ENCODE measurements around the gene AQP10.
"Not testable (repeated sequence)": the region's sequence is repeated elsewhere in the genome, so short reads cannot be mapped to it uniquely, and the experiment has no call there.

The AQP10 gene

GRCh38 chr1:154329152-154329521 is 8.2 kb downstream of the AQP10 start:
- Mint-ChIP-seq H3K4me3 (peak overlapping the region; percentile 63), H3K4me1 (peaks cover 55% of the 10 kb centered on the region), H3K27me3 (no peaks in the 10 kb centered on the region), H3K9me3 (no peaks in the 10 kb centered on the region), H3K27ac (no peak overlapping the region), H3K36me3 (peaks cover 23% of the 10 kb centered on the region)
- no peak for ATAC-seq

- peaks cover 52% of the 10 kb centered on the region for H3K4me1 Mint-ChIP-seq
- no peak overlapping the region for H3K27ac Mint-ChIP-seq
These were observed 8.7 kb downstream of the AQP10 start for GRCh38 chr1:154329551-154330131.

GRCh38 chr1:154330669-154331068 is 9.8 kb downstream of the AQP10 start:
- Mint-ChIP-seq H3K36me3 (peaks cover 34% of the 10 kb centered on the region), H3K4me1 (peaks cover 57% of the 10 kb centered on the region), H3K27me3 (no peaks in the 10 kb centered on the region), H3K9me3 (no peaks in the 10 kb centered on the region), H3K27ac (no peak overlapping the region), H3K4me3 (no peak overlapping the region)
- no peak for ATAC-seq

More at GRCh38 chr1:154329551-154330131, 8.7 kb downstream of the AQP10 start:
- Mint-ChIP-seq H3K27me3 (no peaks in the 10 kb centered on the region), H3K4me3 (peak overlapping the region; percentile 63), H3K9me3 (no peaks in the 10 kb centered on the region), H3K36me3 (peaks cover 28% of the 10 kb centered on the region)
- ATAC-seq, result no peak

- Mint-ChIP-seq H3K27ac (no peak overlapping the region), H3K36me3 (peaks cover 49% of the 10 kb centered on the region), H3K4me1 (peaks cover 24% of the 10 kb centered on the region), H3K27me3 (no peaks in the 10 kb centered on the region), H3K4me3 (no peak overlapping the region), H3K9me3 (no peaks in the 10 kb centered on the region)
- ATAC-seq, result no peak
These were observed 13.5 kb downstream of the AQP10 start for GRCh38 chr1:154334079-154335024.

- Mint-ChIP-seq H3K4me3 (no peak overlapping the region), H3K9me3 (no peaks in the 10 kb centered on the region), H3K27ac (no peak overlapping the region), H3K27me3 (no peaks in the 10 kb centered on the region), H3K36me3 (peaks cover 55% of the 10 kb centered on the region), H3K4me1 (peaks cover 16% of the 10 kb centered on the region)
- ATAC-seq, result peak; percentile 95
These were observed 14.3 kb downstream of the AQP10 start for GRCh38 chr1:154335025-154335714.

GRCh38 chr1:154337253-154337894 is 16.5 kb downstream of the AQP10 start:
- Mint-ChIP-seq H3K36me3 (peaks cover 69% of the 10 kb centered on the region), H3K4me3 (no peak overlapping the region), H3K27ac (no peak overlapping the region), H3K4me1 (peaks cover 11% of the 10 kb centered on the region), H3K27me3 (no peaks in the 10 kb centered on the region), H3K9me3 (no peaks in the 10 kb centered on the region)
- ATAC-seq, result no peak

GRCh38 chr1:154338875-154339274 is 18.0 kb downstream of the AQP10 start:
- Mint-ChIP-seq H3K4me1 (peaks cover 21% of the 10 kb centered on the region), H3K4me3 (no peak overlapping the region), H3K9me3 (no peaks in the 10 kb centered on the region), H3K36me3 (peaks cover 72% of the 10 kb centered on the region), H3K27ac (no peak overlapping the region), H3K27me3 (no peaks in the 10 kb centered on the region)
- ATAC-seq, result no peak

- not testable (repeated sequence) for ATAC-seq, H3K4me3 Mint-ChIP-seq, H3K27me3 Mint-ChIP-seq, H3K9me3 Mint-ChIP-seq, H3K27ac Mint-ChIP-seq
- peaks cover 82% of the 10 kb centered on the region for H3K36me3 Mint-ChIP-seq
- H3K4me1 Mint-ChIP-seq, result peaks cover 19% of the 10 kb centered on the region
These were observed 20.5 kb downstream of the AQP10 start for GRCh38 chr1:154341366-154341765.

- H3K4me1 Mint-ChIP-seq, result peaks cover 19% of the 10 kb centered on the region
- no peaks in the 10 kb centered on the region for H3K9me3 Mint-ChIP-seq
- H3K36me3 Mint-ChIP-seq, result peaks cover 88% of the 10 kb centered on the region
- ATAC-seq, result no peak
- H3K27me3 Mint-ChIP-seq, result no peaks in the 10 kb centered on the region
- no peak overlapping the region for H3K4me3 Mint-ChIP-seq
- no peak overlapping the region for H3K27ac Mint-ChIP-seq
These were observed 21.2 kb downstream of the AQP10 start for GRCh38 chr1:154342132-154342531.

- Mint-ChIP-seq H3K9me3 (no peaks in the 10 kb centered on the region), H3K4me1 (peaks cover 19% of the 10 kb centered on the region), H3K36me3 (peaks cover 91% of the 10 kb centered on the region), H3K27ac (no peak overlapping the region), H3K4me3 (no peak overlapping the region), H3K27me3 (no peaks in the 10 kb centered on the region)
- no peak for ATAC-seq
These were observed 22.1 kb downstream of the AQP10 start for GRCh38 chr1:154342836-154343472.

- Mint-ChIP-seq H3K4me1 (peaks cover 19% of the 10 kb centered on the region), H3K27me3 (no peaks in the 10 kb centered on the region), H3K27ac (no peak overlapping the region), H3K4me3 (no peak overlapping the region), H3K36me3 (peaks cover 94% of the 10 kb centered on the region), H3K9me3 (no peaks in the 10 kb centered on the region)
- ATAC-seq, result no peak
These were observed 24.3 kb downstream of the AQP10 start for GRCh38 chr1:154344977-154345837.

GRCh38 chr1:154346276-154346917 is 25.5 kb downstream of the AQP10 start:
- H3K4me3 Mint-ChIP-seq, result no peak overlapping the region
- H3K9me3 Mint-ChIP-seq, result no peaks in the 10 kb centered on the region
- H3K27me3 Mint-ChIP-seq, result no peaks in the 10 kb centered on the region
- no peak overlapping the region for H3K27ac Mint-ChIP-seq
- ATAC-seq, result no peak
- peaks cover 82% of the 10 kb centered on the region for H3K36me3 Mint-ChIP-seq
- H3K4me1 Mint-ChIP-seq, result peaks cover 19% of the 10 kb centered on the region

- Mint-ChIP-seq H3K4me1 (peaks cover 19% of the 10 kb centered on the region), H3K36me3 (peaks cover 67% of the 10 kb centered on the region), H3K4me3 (no peak overlapping the region), H3K27me3 (peaks cover 9% of the 10 kb centered on the region), H3K9me3 (no peaks in the 10 kb centered on the region), H3K27ac (no peak overlapping the region)
- no peak for ATAC-seq
These were observed 27.1 kb downstream of the AQP10 start for GRCh38 chr1:154347961-154348360.

All from stimulated activated memory B cell treated with anti-CD40 and anti-IgM and Interleukin-4, amounts not matched to agents 10 μg/mL and 1 μg/mL and 100 μg/mL, for 72 hours (primary cell).